Activated B cell treated with CpG ODN at 0.5 μM for 24 hours (primary cell): Measurements from ENCODE around the gene CYTL1. TPM values are rescaled to one million over a fixed set of nuclear protein-coding genes. Genes with fewer than 3 reads are reported as not detected.
"Not testable (repeated sequence)": the region's sequence is repeated elsewhere in the genome, so short reads cannot be mapped to it uniquely, and the experiment has no call there.

ENCODE experiments used
- ATAC-seq: fragments of 200-7000 bp; cut with Tn5 transposase; one replicate; pipeline ENCODE4 v1.10.0; 2021; ENCODE audit warnings: low read depth, mild to moderate bottlenecking, moderate library complexity
- CTCF ChIA-PET: fragments of 350-600 bp; sonication (Branson Sonifier 250); formaldehyde crosslinking; loops from one replicate; lab custom pipeline; 2021; ENCODE audit warnings: antibody characterized with exemption; lab: Charles Lee
- POLR2A ChIA-PET: fragments of 350-600 bp; sonication (Branson Sonifier 250); formaldehyde crosslinking; loops from one replicate; lab custom pipeline; 2021; ENCODE audit warnings: antibody characterized with exemption; lab: Charles Lee
- DNase-seq: peaks from one replicate; pipeline ENCODE4 v3.0.0; 2022
- H3K27ac Mint-ChIP-seq: one replicate; pipeline ENCODE4 v1.8.0; 2020; ENCODE audit warnings: mixed read lengths
- H3K27me3 Mint-ChIP-seq: one replicate; pipeline ENCODE4 v1.8.0; 2021; ENCODE audit warnings: mixed read lengths
- H3K36me3 Mint-ChIP-seq: one replicate; pipeline ENCODE4 v1.8.0; 2021; ENCODE audit warnings: low read depth, mixed read lengths
- H3K4me1 Mint-ChIP-seq: one replicate; pipeline ENCODE4 v1.8.0; 2021; ENCODE audit warnings: mixed read lengths
- H3K4me3 Mint-ChIP-seq: one replicate; pipeline ENCODE4 v1.8.0; 2020; ENCODE audit warnings: mild to moderate bottlenecking, mixed read lengths
- H3K9me3 Mint-ChIP-seq: one replicate; pipeline ENCODE4 v1.8.0; 2020; ENCODE audit warnings: mixed read lengths
- intact Hi-C: fragments of 100-400 bp; cut with micrococcal nuclease; formaldehyde crosslinking; loops from one replicate; pipeline ENCODE4 v1.15.1; 2024
- total RNA-seq: library from RNA; stranded (reverse); gene quantifications from 2 replicates; pipeline ENCODE4 v1.2.3, GENCODE V29; 2022
- TF ChIP-seq, protein P1 (sequence below): fragments of 200-600 bp; IDR thresholded peaks from one replicate; pipeline ENCODE4 v1.8.0; 2022; ENCODE audit warnings: antibody characterized with exemption, mild to moderate bottlenecking

The CYTL1 gene
- total RNA-seq, 1 donor from 2014 or later = not detected

DNA sequence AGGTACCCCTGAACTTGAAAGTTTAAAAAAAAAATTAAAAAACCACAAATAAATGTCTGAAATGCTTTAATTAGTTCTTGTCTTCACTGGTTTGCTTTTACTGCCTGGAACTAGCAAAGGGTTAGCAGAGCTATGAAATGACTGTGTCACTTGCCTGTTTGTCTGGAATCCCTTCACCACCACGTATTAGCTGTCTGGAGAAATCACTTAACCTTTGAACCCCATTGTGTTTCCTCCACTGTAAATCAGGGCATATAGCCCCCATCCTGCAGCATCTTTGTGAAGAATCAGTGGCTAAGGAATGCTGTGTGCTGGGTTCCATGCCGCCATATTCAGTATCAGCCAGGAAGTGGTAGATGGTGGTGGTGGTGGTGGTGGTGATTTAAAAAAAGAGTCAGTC lies 6.3 kb downstream of the CYTL1 start:
- no peaks in the 10 kb centered on the region for H3K36me3 Mint-ChIP-seq
- no peak for DNase-seq
- ChIA-PET POLR2A (no interaction called here), CTCF (no interaction called here)
- peaks cover 27% of the 10 kb centered on the region for H3K27me3 Mint-ChIP-seq
- H3K9me3 Mint-ChIP-seq = peaks cover 3% of the 10 kb centered on the region
- TF ChIP-seq, protein P1, sequence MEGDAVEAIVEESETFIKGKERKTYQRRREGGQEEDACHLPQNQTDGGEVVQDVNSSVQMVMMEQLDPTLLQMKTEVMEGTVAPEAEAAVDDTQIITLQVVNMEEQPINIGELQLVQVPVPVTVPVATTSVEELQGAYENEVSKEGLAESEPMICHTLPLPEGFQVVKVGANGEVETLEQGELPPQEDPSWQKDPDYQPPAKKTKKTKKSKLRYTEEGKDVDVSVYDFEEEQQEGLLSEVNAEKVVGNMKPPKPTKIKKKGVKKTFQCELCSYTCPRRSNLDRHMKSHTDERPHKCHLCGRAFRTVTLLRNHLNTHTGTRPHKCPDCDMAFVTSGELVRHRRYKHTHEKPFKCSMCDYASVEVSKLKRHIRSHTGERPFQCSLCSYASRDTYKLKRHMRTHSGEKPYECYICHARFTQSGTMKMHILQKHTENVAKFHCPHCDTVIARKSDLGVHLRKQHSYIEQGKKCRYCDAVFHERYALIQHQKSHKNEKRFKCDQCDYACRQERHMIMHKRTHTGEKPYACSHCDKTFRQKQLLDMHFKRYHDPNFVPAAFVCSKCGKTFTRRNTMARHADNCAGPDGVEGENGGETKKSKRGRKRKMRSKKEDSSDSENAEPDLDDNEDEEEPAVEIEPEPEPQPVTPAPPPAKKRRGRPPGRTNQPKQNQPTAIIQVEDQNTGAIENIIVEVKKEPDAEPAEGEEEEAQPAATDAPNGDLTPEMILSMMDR = no peak
- intact Hi-C loops = no loop called here
- no peak for ATAC-seq
- H3K27ac Mint-ChIP-seq = no peak overlapping the region
- no peaks in the 10 kb centered on the region for H3K4me1 Mint-ChIP-seq
- no peak overlapping the region for H3K4me3 Mint-ChIP-seq

DNA sequence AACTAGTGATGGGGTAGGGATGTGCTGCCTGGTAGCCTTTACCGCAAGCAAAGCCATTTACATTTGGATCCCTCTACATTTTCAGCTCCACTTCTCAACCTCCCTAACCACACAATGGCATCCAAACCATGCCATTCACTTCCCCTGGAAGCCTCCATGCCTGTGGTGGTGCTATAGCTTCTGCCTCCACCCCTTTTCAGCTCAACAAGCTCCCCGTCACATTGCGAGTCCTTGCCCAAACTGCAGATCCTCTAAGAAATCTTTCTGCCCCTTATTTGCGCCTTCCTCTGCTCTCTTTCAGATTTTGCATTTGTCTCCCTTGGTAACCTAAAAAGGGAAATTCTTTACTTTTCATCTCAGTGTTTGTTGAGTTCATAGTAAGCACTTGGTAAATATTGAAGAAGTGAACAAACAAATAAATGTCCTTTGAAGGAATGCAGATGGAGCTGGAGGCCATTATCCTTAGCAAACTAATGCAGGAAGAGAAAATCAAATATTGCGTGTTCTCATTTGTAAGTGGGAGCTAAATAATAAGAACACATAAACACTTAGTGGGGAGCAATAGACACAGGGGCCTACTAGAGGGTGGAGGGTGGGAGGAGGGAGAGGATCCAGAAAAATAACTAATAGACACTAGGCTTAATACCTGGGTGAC lies 6.9 kb downstream of the CYTL1 start:
- intact Hi-C loops = no loop called here
- CTCF ChIA-PET = no interaction called here
- Mint-ChIP-seq H3K4me1 (no peaks in the 10 kb centered on the region), H3K27me3 (peaks cover 25% of the 10 kb centered on the region), H3K9me3 (peaks cover 3% of the 10 kb centered on the region), H3K27ac (no peak overlapping the region), H3K36me3 (no peaks in the 10 kb centered on the region), H3K4me3 (no peak overlapping the region)
- TF ChIP-seq, protein P1 = no peak
- no peak for ATAC-seq
- POLR2A ChIA-PET = no interaction called here
- no peak for DNase-seq

DNA sequence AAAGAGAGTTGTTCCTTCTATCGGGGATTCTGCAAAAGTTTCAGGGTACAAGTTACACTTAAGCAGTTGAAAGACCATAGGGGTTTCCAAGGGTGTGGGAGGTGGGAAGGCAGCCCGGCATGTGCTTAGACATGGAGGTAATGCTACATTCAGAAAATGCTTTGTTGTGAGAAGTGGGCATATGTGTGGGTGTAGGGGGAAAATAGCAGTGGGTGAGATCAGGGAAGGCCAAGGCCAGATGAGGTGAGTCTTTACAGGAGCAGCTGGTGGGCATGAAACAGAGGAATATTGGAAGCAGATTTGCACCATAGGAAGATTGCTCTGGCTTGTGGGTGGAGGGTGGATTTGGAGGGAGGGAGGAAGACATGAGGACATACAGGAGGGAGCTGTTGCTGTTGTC lies 8.3 kb downstream of the CYTL1 start:
- intact Hi-C loops = no loop called here
- POLR2A ChIA-PET = no interaction called here
- CTCF ChIA-PET = no interaction called here

DNA sequence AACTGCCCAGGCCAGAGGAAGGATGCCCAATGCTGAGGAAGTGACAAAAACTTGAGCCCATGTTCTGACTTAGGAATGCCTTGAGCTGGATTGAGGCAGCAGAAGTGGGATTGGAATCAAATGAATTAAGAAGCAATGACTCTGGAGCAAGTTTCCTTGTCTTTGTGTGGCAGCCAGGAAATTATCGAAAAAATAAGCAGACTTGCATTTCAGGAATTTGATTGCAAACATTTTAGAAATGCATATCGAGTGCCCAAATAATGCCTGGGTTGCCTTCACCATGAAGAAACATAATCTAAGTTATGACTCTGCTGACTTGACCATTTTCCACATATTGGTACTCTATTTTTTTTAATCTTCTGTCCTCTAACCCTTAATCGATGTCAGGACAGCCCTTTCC lies 9.5 kb downstream of the CYTL1 start:
- ChIA-PET CTCF (no interaction called here), POLR2A (no interaction called here)
- no peaks in the 10 kb centered on the region for H3K36me3 Mint-ChIP-seq
- intact Hi-C loops = no loop called here
- no peak for ATAC-seq
- H3K27ac Mint-ChIP-seq = no peak overlapping the region
- TF ChIP-seq, protein P1 = no peak
- no peak for DNase-seq
- peaks cover 3% of the 10 kb centered on the region for H3K9me3 Mint-ChIP-seq
- peaks cover 16% of the 10 kb centered on the region for H3K27me3 Mint-ChIP-seq
- no peaks in the 10 kb centered on the region for H3K4me1 Mint-ChIP-seq
- no peak overlapping the region for H3K4me3 Mint-ChIP-seq

More for the DNA sequence above, 8.3 kb downstream of the CYTL1 start:
- ATAC-seq (no peak), DNase-seq (no peak)
- no peak overlapping the region for H3K4me3 Mint-ChIP-seq
- no peaks in the 10 kb centered on the region for H3K36me3 Mint-ChIP-seq
- TF ChIP-seq, protein P1 = no peak
- peaks cover 16% of the 10 kb centered on the region for H3K27me3 Mint-ChIP-seq
- H3K27ac Mint-ChIP-seq = no peak overlapping the region
- peaks cover 3% of the 10 kb centered on the region for H3K9me3 Mint-ChIP-seq
- H3K4me1 Mint-ChIP-seq = no peaks in the 10 kb centered on the region

DNA sequence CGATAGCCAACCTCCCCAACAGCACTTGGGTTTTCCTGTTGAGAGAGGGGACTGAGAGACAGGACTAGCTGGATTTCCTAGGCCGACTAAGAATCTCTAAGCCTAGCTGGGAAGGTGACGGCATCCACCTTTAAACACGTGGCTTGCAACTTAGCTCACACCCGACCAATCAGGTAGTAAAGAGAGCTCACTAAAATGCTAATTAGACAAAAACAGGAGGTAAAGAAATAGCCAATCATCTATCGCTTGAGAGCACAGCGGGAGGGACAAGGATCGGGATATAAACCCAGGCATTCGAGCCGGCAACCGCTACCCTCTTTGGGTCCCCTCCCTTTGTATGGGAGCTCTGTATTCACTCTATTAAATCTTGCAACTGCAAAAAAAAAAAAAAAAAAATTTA lies 12.3 kb downstream of the CYTL1 start:
- H3K27me3 Mint-ChIP-seq = peaks cover 28% of the 10 kb centered on the region
- DNase-seq, H3K4me1 Mint-ChIP-seq, H3K27ac Mint-ChIP-seq, H3K4me3 Mint-ChIP-seq, CTCF ChIA-PET, intact Hi-C loops, ATAC-seq, POLR2A ChIA-PET, H3K9me3 Mint-ChIP-seq, H3K36me3 Mint-ChIP-seq: not testable (repeated sequence)

DNA sequence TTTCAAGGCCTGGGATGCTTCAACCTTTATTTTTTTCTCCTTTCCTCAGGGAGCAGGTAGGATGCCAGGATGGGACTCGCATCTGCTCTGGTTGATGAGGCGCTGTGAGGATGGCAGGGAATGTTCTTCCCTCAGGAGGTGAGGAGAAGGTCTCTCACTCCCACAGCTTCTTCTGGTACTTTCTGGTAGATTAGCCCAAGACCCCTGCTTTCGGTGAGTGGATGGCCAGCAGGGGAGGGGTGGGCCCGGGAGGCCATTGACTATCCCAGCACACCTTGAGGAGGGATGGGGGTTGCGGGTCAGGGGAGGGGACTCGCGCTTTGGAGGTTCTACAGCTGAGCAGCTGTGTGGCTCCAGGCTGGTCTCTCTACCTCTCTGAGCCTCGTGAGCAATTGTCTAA lies 14.8 kb downstream of the CYTL1 start:
- no peak overlapping the region for H3K27ac Mint-ChIP-seq
- peaks cover 3% of the 10 kb centered on the region for H3K9me3 Mint-ChIP-seq
- no peak for DNase-seq
- POLR2A ChIA-PET = no interaction called here
- H3K36me3 Mint-ChIP-seq = no peaks in the 10 kb centered on the region
- intact Hi-C loops = no loop called here
- no peak overlapping the region for H3K4me3 Mint-ChIP-seq
- no peaks in the 10 kb centered on the region for H3K4me1 Mint-ChIP-seq
- ATAC-seq = no peak
- TF ChIP-seq, protein P1 = no peak
- CTCF ChIA-PET = no interaction called here
- peaks cover 22% of the 10 kb centered on the region for H3K27me3 Mint-ChIP-seq
